ENCODE data around the gene GABPB2.

Gene GABPB2

GRCh38 chr1:151059109-151060006, 11.2 kb upstream of the GABPB2 start, which contains the start of gene CDC42SE1 (continued):
- TF ChIP-seq REST (tag by site-specific recombination; IDR thresholded peaks at IDR 0.05): no peak; the same call in 1 of the 2 replicates
- TF ChIP-seq KLF17 (tag by site-specific recombination; IDR thresholded peaks at IDR 0.05): peak; percentile 61
- TF ChIP-seq ZNF555 (tag by site-specific recombination; conservative IDR thresholded peaks at IDR 0.05): no peak
- TF ChIP-seq ZXDB (tag by site-specific recombination; IDR thresholded peaks at IDR 0.05): peak; percentile 77
- peak; percentile 93 for TF ChIP-seq GLIS1 (tag by site-specific recombination; IDR thresholded peaks at IDR 0.05)
- TF ChIP-seq ZSCAN23 (tag by site-specific recombination; IDR thresholded peaks at IDR 0.05): no peak
- no peak for TF ChIP-seq SALL2 (tag by site-specific recombination; IDR thresholded peaks at IDR 0.05; ENCODE audit: borderline replicate concordance)
- TF ChIP-seq HOXC10 (CRISPR knock-in tag; IDR thresholded peaks at IDR 0.05): no peak
- no peak for TF ChIP-seq PRDM6 (tag by site-specific recombination; IDR thresholded peaks at IDR 0.05)
- TF ChIP-seq ZNF621 (tag by site-specific recombination; IDR thresholded peaks at IDR 0.05): no peak
- no peak for TF ChIP-seq ZNF214 (tag by site-specific recombination; IDR thresholded peaks at IDR 0.05; ENCODE audit: borderline replicate concordance)
- no peak for TF ChIP-seq PRDM1 (tag by site-specific recombination; IDR thresholded peaks at IDR 0.05)
- no peak for TF ChIP-seq ZNF626 (tag by site-specific recombination; IDR thresholded peaks at IDR 0.05)
- TF ChIP-seq ZNF239 (tag by site-specific recombination; IDR thresholded peaks at IDR 0.05): no peak
- no peak for TF ChIP-seq ZNF544 (tag by site-specific recombination; IDR thresholded peaks at IDR 0.05)
- TF ChIP-seq ZNF560 (tag by site-specific recombination; IDR thresholded peaks at IDR 0.05; ENCODE audit: borderline replicate concordance): no peak
- peak; percentile 87 for TF ChIP-seq EGR2 (tag by site-specific recombination; IDR thresholded peaks at IDR 0.05; ENCODE audit: low read depth)
- TF ChIP-seq SP3 (tag by site-specific recombination; IDR thresholded peaks at IDR 0.05): peak; percentile 18
- TF ChIP-seq INSM2 (tag by site-specific recombination; IDR thresholded peaks at IDR 0.05): peak; percentile 51; the same call in 1 of the 2 replicates
- peak; percentile 91 for TF ChIP-seq ZEB2 (tag by site-specific recombination; IDR thresholded peaks at IDR 0.05)
- TF ChIP-seq ZNF701 (tag by site-specific recombination; IDR thresholded peaks at IDR 0.05): no peak
- no peak for TF ChIP-seq ZNF26 (tag by site-specific recombination; IDR thresholded peaks at IDR 0.05)
- TF ChIP-seq ZSCAN5A (tag by site-specific recombination; IDR thresholded peaks at IDR 0.05): no peak
- TF ChIP-seq ZNF558 (tag by site-specific recombination; IDR thresholded peaks at IDR 0.05): no peak

Measured in HEK293 (cell line).